HG02571 (cell line): ENCODE measurements around the gene HEATR1.
"Not testable (repeated sequence)": the region's sequence is repeated elsewhere in the genome, so short reads cannot be mapped to it uniquely, and the experiment has no call there.

ENCODE experiments used
- ATAC-seq: cut with Tn5 transposase; IDR thresholded peaks from one replicate; pipeline ENCODE4 v1.9.1; 2021; ENCODE audit warnings: mild to moderate bottlenecking, moderate library complexity; ENCODE audit not compliant: unreplicated experiment

HEATR1 gene

GRCh38 chr1:236511735-236512418, 92.4 kb downstream of the HEATR1 start:
- no peak for ATAC-seq

- ATAC-seq, result no peak
Observed at GRCh38 chr1:236509647-236510401, 94.5 kb downstream of the HEATR1 start.

GRCh38 chr1:236509203-236509602, 95.1 kb downstream of the HEATR1 start:
- no peak for ATAC-seq

- no peak for ATAC-seq
Observed at GRCh38 chr1:236508593-236509027, 95.7 kb downstream of the HEATR1 start.

- no peak for ATAC-seq
Observed at GRCh38 chr1:236507022-236507700, 97.2 kb downstream of the HEATR1 start.

GRCh38 chr1:236504338-236504737, 100.0 kb downstream of the HEATR1 start:
- ATAC-seq, result not testable (repeated sequence)

- no peak for ATAC-seq
Observed at GRCh38 chr1:236502972-236503639, 101.2 kb downstream of the HEATR1 start.

GRCh38 chr1:236502579-236502971, 101.7 kb downstream of the HEATR1 start:
- ATAC-seq, result no peak

GRCh38 chr1:236501093-236501492, 103.2 kb downstream of the HEATR1 start:
- no peak for ATAC-seq
